K562 (cell line): ENCODE data around the gene SGPL1. TPM values are rescaled to one million over a fixed set of nuclear protein-coding genes. Genes with fewer than 3 reads are reported as not detected.

Experiments
- ATAC-seq: fragments of 200-7000 bp; cut with Tn5 transposase; 3 replicates; pipeline ENCODE4 v1.9.1; 2020; ENCODE audit warnings: moderate library complexity
- BruUV-seq: library from RNA; stranded (reverse); fragments of 400-500 nt; replicated peaks from 2 replicates; lab custom pipeline; 2021; lab: Mats Ljungman, UMichigan
- CTCF ChIA-PET: fragments of 300-600 bp; formaldehyde crosslinking; extraction: SDS; loops from one replicate; lab custom pipeline; 2021; ENCODE audit warnings: low intra/inter-chr PET ratio; lab: Yijun Ruan, JAX
- POLR2A ChIA-PET: fragments of 300-600, 350-650 bp; sonication (Branson Sonifier 250); formaldehyde crosslinking; extraction: SDS; loops from one replicate; lab custom pipeline; 2021; ENCODE audit warnings: antibody characterized with exemption, inconsistent platforms; lab: Yijun Ruan, JAX
- DNase-seq, 4 experiments: peaks; one replicate each; pipeline versions ENCODE4 v3.0.0 to v3.0.0-alpha.2; 2011 to 2018; ENCODE audit warnings: low spot score in 3 of 4, mixed read lengths in 3 of 4; ENCODE audit errors: extremely low read depth in 1 of 4
- FAIRE-seq: peaks from 2 replicates; lab custom pipeline; 2011; peaks lifted over from hg19 to GRCh38; lab: Jason Lieb, UNC
- H2AFZ ChIP-seq: 2 replicates; pipeline ENCODE4 v1.6.0; 2011; ENCODE audit warnings: low read depth, low read length, control low read depth, inconsistent platforms
- H3K27ac ChIP-seq: fragments of 200-600 bp; 3 replicates; pipeline ENCODE4 v1.8.0; 2011; ENCODE audit warnings: low read depth, mild to moderate bottlenecking, control low read depth, inconsistent platforms, low read length, moderate library complexity, mixed read lengths; ENCODE audit errors: extremely low read depth
- H3K27me3 ChIP-seq, 2 experiments: fragments of 300-600 bp in 1 of 2; 2 replicates in 1 of 2; 3 replicates in 1 of 2; pipeline versions ENCODE4 v1.6.0 to v1.8.0; 2011; ENCODE audit warnings: inconsistent platforms in 2 of 2, low read length in 2 of 2, mild to moderate bottlenecking in 1 of 2, mixed read lengths in 1 of 2, moderate library complexity in 1 of 2; ENCODE audit not compliant: control insufficient read depth in 2 of 2, insufficient read depth in 2 of 2
- H3K36me3 ChIP-seq: fragments of 300-600 bp; 3 replicates; pipeline ENCODE4 v1.8.0; 2011; ENCODE audit warnings: mild to moderate bottlenecking, low read length, inconsistent platforms; ENCODE audit not compliant: control insufficient read depth, insufficient read depth
- H3K4me1 ChIP-seq, 2 experiments: fragments of 200-600 bp in 1 of 2; replicated peaks in 1 of 2; 2 replicates in 1 of 2; 3 replicates in 1 of 2; pipeline versions ENCODE4 v1.5.1 to v1.8.0; 2011; ENCODE audit warnings: inconsistent platforms in 2 of 2, low read length in 2 of 2, mild to moderate bottlenecking in 1 of 2, mixed read lengths in 1 of 2, moderate library complexity in 1 of 2; ENCODE audit not compliant: control insufficient read depth in 2 of 2, insufficient read depth in 2 of 2
- H3K4me2 ChIP-seq: 2 replicates; pipeline ENCODE4 v1.6.1; 2011; ENCODE audit warnings: low read length, control low read depth, inconsistent platforms, mixed read lengths; ENCODE audit not compliant: insufficient read depth
- H3K4me3 ChIP-seq: fragments of 200-600 bp; sonication (generic), shearing (Covaris generic); 2 replicates; pipeline ENCODE4 v1.5.1; 2016; ENCODE audit warnings: control low read depth, inconsistent platforms
- H3K79me2 ChIP-seq: fragments of 200-600 bp; 3 replicates; pipeline ENCODE4 v1.8.0; 2011; ENCODE audit warnings: low read length, inconsistent platforms; ENCODE audit not compliant: control insufficient read depth, insufficient read depth
- H3K9ac ChIP-seq, 2 experiments: 2 replicates each; pipeline versions ENCODE4 v1.6.0 to v1.6.1; 2011; ENCODE audit warnings: low read depth in 2 of 2, low read length in 2 of 2, control low read depth in 1 of 2, inconsistent platforms in 1 of 2, mild to moderate bottlenecking in 1 of 2, mixed read lengths in 1 of 2; ENCODE audit not compliant: insufficient read depth in 1 of 2
- H3K9me1 ChIP-seq: one replicate; pipeline ENCODE4 v1.6.0; 2011; ENCODE audit warnings: inconsistent platforms, mild to moderate bottlenecking, low read length, moderate library complexity; ENCODE audit not compliant: control insufficient read depth, insufficient read depth
- H3K9me3 ChIP-seq: replicated peaks from 2 replicates; pipeline ENCODE4 v1.5.1; 2011; ENCODE audit warnings: low read depth, low read length, inconsistent platforms; ENCODE audit not compliant: control insufficient read depth, insufficient read depth
- H4K20me1 ChIP-seq: replicated peaks from 2 replicates; pipeline ENCODE4 v1.6.1; 2011; ENCODE audit warnings: low read length, inconsistent platforms, mixed read lengths; ENCODE audit not compliant: control insufficient read depth, insufficient read depth
- ARID4B ChIP-seq: sonication (generic); formaldehyde crosslinking; IDR thresholded peaks from 2 replicates; pipeline ENCODE4 v1.8.0; 2022; ENCODE audit warnings: mild to moderate bottlenecking, missing genetic modification reagents
- CAMTA2 ChIP-seq: fragments of 250-450 bp; sonication (Bioruptor Pico); conservative IDR thresholded peaks from 2 replicates; pipeline ENCODE4 v1.5.1; 2022
- EZH2 ChIP-seq: IDR thresholded peaks from 2 replicates; pipeline ENCODE4 v1.6.1; 2012; ENCODE audit warnings: low read depth, mild to moderate bottlenecking, inconsistent platforms, low read length, borderline replicate concordance
- GTF3C2 ChIP-seq: IDR thresholded peaks from 3 replicates; pipeline ENCODE4 v1.6.1; 2011; ENCODE audit warnings: borderline replicate concordance, mild to moderate bottlenecking, moderate library complexity; ENCODE audit not compliant: insufficient read length; ENCODE audit errors: extremely low read depth
- HNRNPL ChIP-seq: fragments of 200-400 bp; formaldehyde crosslinking; IDR thresholded peaks from 2 replicates; pipeline ENCODE4 v1.6.1; 2017; ENCODE audit warnings: low read depth, mild to moderate bottlenecking, low read length
- HOXB6 ChIP-seq: fragments of 250-450 bp; sonication (Bioruptor Pico); IDR thresholded peaks from 2 replicates; pipeline ENCODE4 v1.5.1; 2022; ENCODE audit warnings: mild to moderate bottlenecking, borderline replicate concordance
- MCM2 ChIP-seq: fragments of 450-650 bp; IDR thresholded peaks from 2 replicates; pipeline ENCODE4 v1.6.1; 2017; ENCODE audit warnings: low read depth, mild to moderate bottlenecking
- MTA3 ChIP-seq: fragments of 450-650 bp; formaldehyde crosslinking; IDR thresholded peaks from 2 replicates; pipeline ENCODE4 v1.6.1; 2017; ENCODE audit warnings: mild to moderate bottlenecking, borderline replicate concordance
- NR2C2 ChIP-seq, 2 experiments: fragments of 200-800 bp in 1 of 2; sonication (Bioruptor generic) in 1 of 2; sonication (generic) in 1 of 2; formaldehyde crosslinking in 1 of 2; IDR thresholded peaks; 2 replicates each; pipeline versions ENCODE4 v1.6.1 to v1.8.0; 2016 to 2022; ENCODE audit warnings: mild to moderate bottlenecking in 1 of 2, missing compliant biosample characterization in 1 of 2, missing genetic modification characterization in 1 of 2, missing genetic modification reagents in 1 of 2
- SMARCB1 ChIP-seq: IDR thresholded peaks from 2 replicates; pipeline ENCODE4 v1.6.1; 2011; ENCODE audit warnings: improper control_type of control experiment, low read depth; ENCODE audit not compliant: insufficient read length
- SRSF3 ChIP-seq: fragments of 200-400 bp; formaldehyde crosslinking; IDR thresholded peaks from 2 replicates; pipeline ENCODE4 v1.6.1; 2016; ENCODE audit warnings: mild to moderate bottlenecking, low read length, moderate library complexity; ENCODE audit not compliant: insufficient read depth
- TBP ChIP-seq: optimal IDR thresholded peaks from 2 replicates; pipeline ENCODE3; 2011; ENCODE audit warnings: low read depth, low read length, improper control_type of control experiment
- ZNF274 ChIP-seq: IDR thresholded peaks from 2 replicates; pipeline ENCODE4 v1.6.1; 2011; ENCODE audit warnings: low read depth, mild to moderate bottlenecking, low read length, moderate library complexity, borderline replicate concordance
- ZNF586 ChIP-seq: fragments of 450-650 bp; formaldehyde crosslinking; conservative IDR thresholded peaks from 2 replicates; pipeline ENCODE4 v1.4.0; 2020; ENCODE audit warnings: mild to moderate bottlenecking, moderate library complexity
- WGBS: fragments of 100-300 bp; shearing (Covaris generic); methylation state at CpG from one replicate; pipeline ENCODE4 v1.1.6; 2016; ENCODE audit warnings: low coverage, mixed read lengths; ENCODE audit not compliant: insufficient coverage; ENCODE audit errors: missing lambda C conversion rate; 5-methylcytosine and 5-hydroxymethylcytosine counted together
- in situ Hi-C: fragments of 300-500 bp; cut with MboI; formaldehyde crosslinking; loops from 4 replicates; pipeline ENCODE4 v1.15.0; 2018; ENCODE audit warnings: inconsistent platforms, mixed read lengths
- intact Hi-C: fragments of 100-400 bp; cut with micrococcal nuclease; formaldehyde crosslinking; loops from 2 replicates; pipeline ENCODE4 v1.14.2; 2022
- polyA plus RNA-seq, 8 experiments: library from polyadenylated mRNA; depleted of rRNA in 4 of 8; stranded (reverse) in 5 of 8; unstranded in 3 of 8; fragments of >200 nt; fragmentation: Nextera tagmentation in 2 of 8; fragmentation: Illumina TruSeq in 1 of 8; extraction: Ambion mirVana in 2 of 8; extraction: Trizol in 1 of 8; gene quantifications; 2 replicates each; pipeline versions ENCODE4 v1.2.1 to v1.2.3, GENCODE V29; 2011 to 2014; ENCODE audit warnings: inconsistent platforms in 1 of 8, missing spikeins in 1 of 8
- total RNA-seq, 7 experiments: library from RNA; depleted of rRNA in 6 of 7; stranded (reverse); fragments of >200 nt in 6 of 7; fragmentation: Illumina TruSeq in 2 of 7; extraction: Trizol in 2 of 7; gene quantifications; 2 replicates each; pipeline versions ENCODE4 v1.2.1 to v1.2.3, GENCODE V29; 2011 to 2021; ENCODE audit warnings: low replicate concordance in 1 of 7

Gene SGPL1
- total and polyA plus RNA-seq, 9 of the 15 experiments (the other 6 are each of a cell fraction or from before 2014, with no cell fraction given): 6.0 to 18.0 (median 8.7) TPM

GRCh38 chr10:70893227-70894006, 77.7 kb downstream of the SGPL1 start:
- Histone ChIP-seq H3K79me2 (no peaks in the 10 kb centered on the region), H3K4me3 (no peak overlapping the region), H3K27ac (no peak overlapping the region), H2AFZ (no peak overlapping the region), H3K9ac (no peak overlapping the region), H3K36me3 (no peaks in the 10 kb centered on the region), H4K20me1 (no peaks in the 10 kb centered on the region), H3K9me1 (no peaks in the 10 kb centered on the region), H3K9me3 (no peaks in the 10 kb centered on the region), H3K4me1 (peaks cover 7 to 10% of the 10 kb centered on the region in 2 experiments), H3K27me3 (0 out of 5 replicates have a peak, but pooled peaks cover 5 to 12% of the 10 kb centered on the region in 2 experiments), H3K4me2 (no peak overlapping the region)
- FAIRE-seq (no peak), DNase-seq (no peak), ATAC-seq (no peak)
- 18% methylated on average over 9 of the region's 10 CpGs for WGBS
- in situ Hi-C loops (no loop called here), intact Hi-C loops (no loop called here)
- no TSS peak for BruUV-seq
- ChIA-PET CTCF (no interaction called here), POLR2A (interaction anchor here (0.6 to 0.7 kb wide), 2 partner anchors 124 to 295 kb away, joined by 3 read pairs; no protein-coding TSS in a partner anchor)
- TF ChIP-seq CAMTA2 (CRISPR knock-in tag) (no peak), HOXB6 (CRISPR knock-in tag) (no peak), ZNF274 (no peak), ZNF586 (no peak), SRSF3 (no peak), TBP (no peak), SMARCB1 (no peak), HNRNPL (no peak), GTF3C2 (no peak), EZH2 (no peak), MCM2 (no peak), ARID4B (no peak), NR2C2 (CRISPR knock-in tag; IDR thresholded peaks at IDR 0.05) (no peak), NR2C2 (tag; IDR thresholded peaks at IDR 0.05) (no peak), MTA3 (no peak)
